ENCODE results near the gene ATRN. TPM values are rescaled to one million over a fixed set of nuclear protein-coding genes. Genes with fewer than 3 reads are reported as not detected.

Gene ATRN
- total RNA-seq, 1 donor from 2014 or later = 8.6 TPM

GRCh38 chr20:3661060-3661813 is 190.4 kb downstream of the ATRN start:
- H3K4me3 ChIP-seq = peak overlapping the region; percentile 21 to 36
- H3K27me3 ChIP-seq = peaks cover 4% of the 10 kb centered on the region
- no peaks in the 10 kb centered on the region for H3K9me3 ChIP-seq
- H3K4me1 ChIP-seq = no peaks in the 10 kb centered on the region
- TF ChIP-seq CTCF (IDR thresholded peaks at IDR 0.05) = no peak
- peak in 1 of 2 donors; percentile 47 for DNase-seq (ENCODE audit: low spot score in 2 of 2)
- intact Hi-C loops (cut with DNase I) = no loop called here
- no peak overlapping the region for H3K27ac ChIP-seq
- no peaks in the 10 kb centered on the region for H3K36me3 ChIP-seq

DNA sequence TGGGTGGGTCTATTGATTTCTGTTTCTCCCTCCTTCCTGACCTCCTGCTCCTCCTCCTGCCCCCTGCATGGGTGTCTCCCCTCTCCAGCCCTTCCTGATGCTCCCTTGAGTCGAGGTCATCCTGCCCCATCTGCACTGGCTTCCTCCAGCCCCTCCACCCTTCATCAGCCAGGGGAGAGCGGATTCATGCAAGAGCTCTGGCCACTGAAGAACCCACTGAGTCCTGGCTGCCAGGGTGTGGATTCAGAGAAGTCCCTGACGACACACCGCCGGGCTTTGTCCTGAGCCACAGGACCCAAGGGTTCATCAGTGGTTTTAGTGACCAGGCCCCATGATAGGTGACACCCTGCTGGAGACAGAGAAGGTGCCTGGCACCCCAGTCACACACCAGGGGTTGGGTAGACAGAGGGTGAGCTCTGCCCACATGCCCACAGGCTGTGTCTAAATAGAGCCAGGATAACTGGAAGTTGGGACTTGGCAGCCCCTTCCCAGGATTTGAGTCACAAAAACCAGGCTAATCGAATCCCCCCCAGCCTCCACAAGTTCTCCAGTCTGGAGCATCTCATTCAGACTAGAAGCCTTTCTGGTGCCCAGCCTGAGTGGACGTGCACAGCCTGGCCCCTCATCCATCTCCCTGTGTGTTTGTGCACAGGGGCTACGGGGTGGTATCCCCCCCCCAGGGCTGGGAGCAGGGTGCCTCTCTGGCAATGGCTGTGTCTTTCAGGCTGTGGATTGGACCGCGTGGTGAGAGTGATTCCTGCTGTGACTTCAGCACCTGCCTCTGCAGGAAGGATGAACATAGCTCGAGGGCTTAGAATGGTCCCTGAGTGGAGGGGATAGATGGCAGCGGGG is 191.2 kb downstream of the ATRN start:
- no peak for TF ChIP-seq CTCF (IDR thresholded peaks at IDR 0.05)
- Histone ChIP-seq H3K27me3 (peaks cover 4% of the 10 kb centered on the region), H3K36me3 (no peaks in the 10 kb centered on the region), H3K27ac (no peak overlapping the region), H3K9me3 (no peaks in the 10 kb centered on the region), H3K4me3 (no peak overlapping the region), H3K4me1 (no peaks in the 10 kb centered on the region)
- peak in 1 of 2 donors; percentile 56 for DNase-seq (ENCODE audit: low spot score in 2 of 2)
- intact Hi-C loops (cut with DNase I) = no loop called here

- Histone ChIP-seq H3K4me1 (no peaks in the 10 kb centered on the region), H3K36me3 (peaks cover 0 to 4% of the 10 kb centered on the region in 2 donors), H3K4me3 (no peak within 1 kb of the TSS), H3K9me3 (no peaks in the 10 kb centered on the region), H3K27ac (no peak within 1 kb of the TSS), H3K27me3 (peaks cover 4% of the 10 kb centered on the region)
- DNase-seq (ENCODE audit: low spot score in 2 of 2) = peak in 1 of 2 donors; percentile 53
- TF ChIP-seq CTCF (IDR thresholded peaks at IDR 0.05) = no peak
- intact Hi-C loops (cut with DNase I) = no loop called here
Observed at GRCh38 chr20:3663031-3663701, 192.3 kb downstream of the ATRN start, which contains the start of gene GFRA4. Gene GFRA4 (minus strand): TSS chr20:3663399. CDS start chr20:3663399, 0 bp downstream.

- no peak overlapping the region for H3K4me3 ChIP-seq
- peaks cover 4% of the 10 kb centered on the region for H3K27me3 ChIP-seq
- H3K4me1 ChIP-seq = no peaks in the 10 kb centered on the region
- no peak overlapping the region for H3K27ac ChIP-seq
- no peaks in the 10 kb centered on the region for H3K9me3 ChIP-seq
- intact Hi-C loops (cut with DNase I) = no loop called here
- peaks cover 0 to 10% of the 10 kb centered on the region in 2 donors for H3K36me3 ChIP-seq
- DNase-seq (ENCODE audit: low spot score in 2 of 2) = no peak
- no peak for TF ChIP-seq CTCF (IDR thresholded peaks at IDR 0.05)
Observed at GRCh38 chr20:3663858-3664257, 193.0 kb downstream of the ATRN start.

DNA sequence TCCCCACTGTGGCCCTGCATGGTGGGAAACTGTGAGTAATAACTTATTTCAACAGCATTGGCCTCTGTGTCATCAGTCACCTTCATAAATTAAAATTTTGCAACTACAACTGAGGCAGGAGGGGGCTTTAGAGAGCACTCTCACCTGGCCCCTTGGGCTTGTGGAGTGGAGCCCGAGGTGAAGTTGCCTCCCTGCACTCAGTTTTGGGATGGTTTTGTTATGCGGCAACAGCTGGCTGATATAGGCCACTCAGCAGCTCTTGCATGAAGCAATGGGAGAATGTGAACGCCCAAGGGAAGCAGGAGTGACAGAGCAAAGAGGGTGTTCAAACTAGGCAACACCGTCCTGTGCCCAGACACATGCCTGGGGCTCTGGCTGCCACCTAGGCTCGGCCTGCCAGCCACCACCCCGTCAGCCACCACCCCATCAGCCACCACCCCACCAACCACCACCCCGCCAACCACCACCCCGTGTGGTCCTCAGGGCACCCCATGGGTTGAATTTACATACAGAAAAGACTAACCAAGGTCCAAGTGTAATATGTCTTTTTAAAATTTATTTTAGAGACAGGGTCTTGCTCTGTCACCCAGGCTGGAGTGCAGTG is 196.7 kb downstream of the ATRN start:
- no peak for TF ChIP-seq CTCF (IDR thresholded peaks at IDR 0.05)
- DNase-seq (ENCODE audit: low spot score in 2 of 2) = no peak
- Histone ChIP-seq H3K27me3 (no peaks in the 10 kb centered on the region), H3K9me3 (no peaks in the 10 kb centered on the region), H3K4me1 (no peaks in the 10 kb centered on the region), H3K27ac (no peak overlapping the region), H3K4me3 (no peak overlapping the region), H3K36me3 (peaks cover 19 to 34% of the 10 kb centered on the region in 2 donors)
- intact Hi-C loops (cut with DNase I) = no loop called here
